Mesendoderm (in vitro differentiated cells): ENCODE data around the gene MYPN.

Source experiments
- DNase-seq: peaks from one replicate; pipeline ENCODE4 v3.0.0; 2013
- H2AK5ac ChIP-seq: 2 replicates; pipeline ENCODE4 v1.6.1; 2013; ENCODE audit warnings: low read length, inconsistent platforms
- H2BK120ac ChIP-seq: 2 replicates; pipeline ENCODE4 v1.6.1; 2013; ENCODE audit warnings: low read depth, mild to moderate bottlenecking, low read length, moderate library complexity, mixed read lengths
- H2BK15ac ChIP-seq: replicated peaks from 2 replicates; pipeline ENCODE4 v1.6.1; 2013; ENCODE audit warnings: low read depth, mild to moderate bottlenecking, moderate library complexity
- H2BK5ac ChIP-seq: 2 replicates; pipeline ENCODE4 v1.6.1; 2013; ENCODE audit warnings: low read length, inconsistent platforms
- H3K18ac ChIP-seq: 2 replicates; pipeline ENCODE4 v1.6.1; 2013; ENCODE audit warnings: mild to moderate bottlenecking, low read length, mixed read lengths
- H3K23ac ChIP-seq: one replicate; pipeline ENCODE4 v1.6.1; 2013; ENCODE audit warnings: low read length
- H3K27ac ChIP-seq: 2 replicates; pipeline ENCODE4 v1.5.1; 2013; ENCODE audit warnings: low read depth, mild to moderate bottlenecking, inconsistent platforms, low read length, moderate library complexity
- H3K27me3 ChIP-seq: 2 replicates; pipeline ENCODE4 v1.6.1; 2013; ENCODE audit warnings: low read length, control low read depth, mild to moderate bottlenecking, inconsistent platforms; ENCODE audit not compliant: insufficient read depth, poor library complexity
- H3K36me3 ChIP-seq: 2 replicates; pipeline ENCODE4 v1.6.1; 2013; ENCODE audit warnings: low read length, inconsistent platforms; ENCODE audit not compliant: control insufficient read depth, insufficient read depth
- H3K4ac ChIP-seq: one replicate; pipeline ENCODE4 v1.6.1; 2013; ENCODE audit warnings: low read depth, mild to moderate bottlenecking, low read length, moderate library complexity
- H3K4me1 ChIP-seq: 2 replicates; pipeline ENCODE4 v1.6.1; 2013; ENCODE audit warnings: low read depth, low read length, inconsistent platforms; ENCODE audit not compliant: control insufficient read depth
- H3K4me2 ChIP-seq: 2 replicates; pipeline ENCODE4 v1.6.1; 2013; ENCODE audit warnings: low read length
- H3K4me3 ChIP-seq: 2 replicates; pipeline ENCODE4 v1.5.1; 2013; ENCODE audit warnings: mild to moderate bottlenecking, low read length
- H3K56ac ChIP-seq: one replicate; pipeline ENCODE4 v1.6.1; 2013; ENCODE audit warnings: low read length
- H3K79me1 ChIP-seq: 2 replicates; pipeline ENCODE4 v1.6.1; 2013; ENCODE audit warnings: low read length, inconsistent platforms
- H3K79me2 ChIP-seq: 2 replicates; pipeline ENCODE4 v1.6.1; 2013; ENCODE audit warnings: mild to moderate bottlenecking, low read length; ENCODE audit not compliant: control insufficient read depth, insufficient read depth
- H3K9ac ChIP-seq: 2 replicates; pipeline ENCODE4 v1.6.1; 2013; ENCODE audit warnings: low read length, inconsistent platforms
- H4K5ac ChIP-seq: one replicate; pipeline ENCODE4 v1.6.1; 2013; ENCODE audit warnings: low read length
- H4K8ac ChIP-seq: one replicate; pipeline ENCODE4 v1.6.1; 2013; ENCODE audit warnings: low read depth, mild to moderate bottlenecking, control low read depth, low read length, moderate library complexity
- WGBS: extraction: QIAGEN DNeasy Blood & Tissue Kit; methylation state at CpG from one replicate; pipeline ENCODE4 v1.1.7; 2013; ENCODE audit warnings: low lambda C conversion rate, missing lambda C conversion rate; ENCODE audit not compliant: insufficient coverage; ENCODE audit errors: extremely low coverage; 5-methylcytosine and 5-hydroxymethylcytosine counted together

MYPN gene

GRCh38 chr10:68233046-68233445, 123.8 kb downstream of the MYPN start:
- Histone ChIP-seq H3K79me1 (no peaks in the 10 kb centered on the region), H3K4me1 (no peaks in the 10 kb centered on the region), H3K18ac (no peak overlapping the region), H3K27me3 (peaks cover 3% of the 10 kb centered on the region), H3K27ac (no peak overlapping the region), H3K36me3 (no peaks in the 10 kb centered on the region), H2BK5ac (no peak overlapping the region), H3K56ac (no peak overlapping the region), H4K8ac (no peak overlapping the region), H3K23ac (no peak overlapping the region), H3K4me2 (no peak overlapping the region), H2AK5ac (no peak overlapping the region), H3K4ac (no peak overlapping the region), H3K9ac (no peak overlapping the region), H2BK15ac (no peak overlapping the region), H3K79me2 (no peaks in the 10 kb centered on the region), H4K5ac (no peak overlapping the region), H3K4me3 (no peak overlapping the region), H2BK120ac (no peak overlapping the region)
- no CpG with 5 or more reads among the region's 3 CpGs for WGBS
- DNase-seq = no peak

- H4K8ac ChIP-seq = no peak overlapping the region
- no peak overlapping the region for H3K9ac ChIP-seq
- no peak overlapping the region for H2BK15ac ChIP-seq
- no peak overlapping the region for H2BK5ac ChIP-seq
- H3K23ac ChIP-seq = no peak overlapping the region
- WGBS = no CpG with 5 or more reads among the region's 2 CpGs
- H4K5ac ChIP-seq = no peak overlapping the region
- H3K36me3 ChIP-seq = no peaks in the 10 kb centered on the region
- H3K4me2 ChIP-seq = no peak overlapping the region
- no peak overlapping the region for H3K4me3 ChIP-seq
- H3K4me1 ChIP-seq = no peaks in the 10 kb centered on the region
- no peak for DNase-seq
- no peak overlapping the region for H3K4ac ChIP-seq
- no peak overlapping the region for H3K56ac ChIP-seq
- H3K79me2 ChIP-seq = no peaks in the 10 kb centered on the region
- no peak overlapping the region for H3K27ac ChIP-seq
- H3K18ac ChIP-seq = no peak overlapping the region
- peaks cover 3% of the 10 kb centered on the region for H3K27me3 ChIP-seq
- H2AK5ac ChIP-seq = no peak overlapping the region
- H2BK120ac ChIP-seq = no peak overlapping the region
- no peaks in the 10 kb centered on the region for H3K79me1 ChIP-seq
Measured at GRCh38 chr10:68235111-68235510, 125.8 kb downstream of the MYPN start.

GRCh38 chr10:68235581-68235980, 126.3 kb downstream of the MYPN start:
- H3K4me2 ChIP-seq = no peak overlapping the region
- no peak overlapping the region for H3K9ac ChIP-seq
- H3K36me3 ChIP-seq = no peaks in the 10 kb centered on the region
- no peak overlapping the region for H2BK5ac ChIP-seq
- H3K79me2 ChIP-seq = no peaks in the 10 kb centered on the region
- H3K4me3 ChIP-seq = no peak overlapping the region
- H4K8ac ChIP-seq = no peak overlapping the region
- peaks cover 3% of the 10 kb centered on the region for H3K27me3 ChIP-seq
- DNase-seq = no peak
- H3K23ac ChIP-seq = no peak overlapping the region
- H3K4ac ChIP-seq = no peak overlapping the region
- H3K79me1 ChIP-seq = no peaks in the 10 kb centered on the region
- H2AK5ac ChIP-seq = no peak overlapping the region
- H2BK15ac ChIP-seq = no peak overlapping the region
- no peaks in the 10 kb centered on the region for H3K4me1 ChIP-seq
- no peak overlapping the region for H3K56ac ChIP-seq
- H3K18ac ChIP-seq = no peak overlapping the region
- H4K5ac ChIP-seq = no peak overlapping the region
- no peak overlapping the region for H3K27ac ChIP-seq
- no peak overlapping the region for H2BK120ac ChIP-seq

GRCh38 chr10:68237173-68237572, 127.9 kb downstream of the MYPN start:
- no peak overlapping the region for H4K5ac ChIP-seq
- no peak overlapping the region for H3K4me3 ChIP-seq
- H3K18ac ChIP-seq = no peak overlapping the region
- no peak overlapping the region for H3K56ac ChIP-seq
- H3K79me1 ChIP-seq = no peaks in the 10 kb centered on the region
- H3K4me2 ChIP-seq = no peak overlapping the region
- DNase-seq = no peak
- no peak overlapping the region for H3K9ac ChIP-seq
- WGBS = 100% methylated on average over 1 of the region's 3 CpGs
- H3K27me3 ChIP-seq = peaks cover 2% of the 10 kb centered on the region
- H2BK5ac ChIP-seq = no peak overlapping the region
- no peak overlapping the region for H2BK120ac ChIP-seq
- H3K4me1 ChIP-seq = no peaks in the 10 kb centered on the region
- H2BK15ac ChIP-seq = no peak overlapping the region
- no peak overlapping the region for H3K4ac ChIP-seq
- H2AK5ac ChIP-seq = no peak overlapping the region
- H4K8ac ChIP-seq = no peak overlapping the region
- H3K79me2 ChIP-seq = no peaks in the 10 kb centered on the region
- H3K23ac ChIP-seq = no peak overlapping the region
- H3K27ac ChIP-seq = no peak overlapping the region
- no peaks in the 10 kb centered on the region for H3K36me3 ChIP-seq

- no peak overlapping the region for H3K4me2 ChIP-seq
- no peaks in the 10 kb centered on the region for H3K79me2 ChIP-seq
- no peak overlapping the region for H3K18ac ChIP-seq
- no peak overlapping the region for H2BK5ac ChIP-seq
- H3K23ac ChIP-seq = no peak overlapping the region
- no peak overlapping the region for H2BK120ac ChIP-seq
- H3K27me3 ChIP-seq = no peaks in the 10 kb centered on the region
- no peaks in the 10 kb centered on the region for H3K79me1 ChIP-seq
- no peak overlapping the region for H3K9ac ChIP-seq
- WGBS = no CpG with 5 or more reads among the region's 6 CpGs
- no peak overlapping the region for H3K27ac ChIP-seq
- no peak overlapping the region for H3K4ac ChIP-seq
- no peak for DNase-seq
- no peak overlapping the region for H2BK15ac ChIP-seq
- no peaks in the 10 kb centered on the region for H3K36me3 ChIP-seq
- H4K8ac ChIP-seq = no peak overlapping the region
- no peak overlapping the region for H4K5ac ChIP-seq
- no peak overlapping the region for H2AK5ac ChIP-seq
- no peak overlapping the region for H3K56ac ChIP-seq
- H3K4me3 ChIP-seq = no peak overlapping the region
- H3K4me1 ChIP-seq = no peaks in the 10 kb centered on the region
Measured at GRCh38 chr10:68238371-68238770, 129.1 kb downstream of the MYPN start.

- no peak overlapping the region for H2BK5ac ChIP-seq
- H3K79me2 ChIP-seq = no peaks in the 10 kb centered on the region
- no peak overlapping the region for H3K4me3 ChIP-seq
- no peaks in the 10 kb centered on the region for H3K79me1 ChIP-seq
- no peak overlapping the region for H4K5ac ChIP-seq
- H2BK120ac ChIP-seq = no peak overlapping the region
- H4K8ac ChIP-seq = no peak overlapping the region
- no peak overlapping the region for H3K4me2 ChIP-seq
- WGBS = no CpG with 5 or more reads among the region's 5 CpGs
- H3K56ac ChIP-seq = no peak overlapping the region
- H3K27me3 ChIP-seq = no peaks in the 10 kb centered on the region
- no peak overlapping the region for H2AK5ac ChIP-seq
- no peak overlapping the region for H3K9ac ChIP-seq
- no peak overlapping the region for H3K4ac ChIP-seq
- H3K23ac ChIP-seq = no peak overlapping the region
- no peak overlapping the region for H3K27ac ChIP-seq
- no peaks in the 10 kb centered on the region for H3K4me1 ChIP-seq
- DNase-seq = no peak
- no peak overlapping the region for H2BK15ac ChIP-seq
- H3K18ac ChIP-seq = no peak overlapping the region
- H3K36me3 ChIP-seq = no peaks in the 10 kb centered on the region
Measured at GRCh38 chr10:68239069-68239468, 129.8 kb downstream of the MYPN start.
